HG03097 (cell line): ENCODE results near the gene ADRA2B.
"Not testable (repeated sequence)": the region's sequence is repeated elsewhere in the genome, so short reads cannot be mapped to it uniquely, and the experiment has no call there.

ENCODE experiments used
- ATAC-seq: cut with Tn5 transposase; IDR thresholded peaks from one replicate; pipeline ENCODE4 v1.9.1; 2021; ENCODE audit not compliant: unreplicated experiment, low FRiP score

ADRA2B gene

GRCh38 chr2:96071977-96072491, 44.3 kb downstream of the ADRA2B start:
- ATAC-seq, result not testable (repeated sequence)

- ATAC-seq, result not testable (repeated sequence)
Measured at GRCh38 chr2:96071087-96071976, 45.0 kb downstream of the ADRA2B start.

- ATAC-seq, result not testable (repeated sequence)
Measured at GRCh38 chr2:96070351-96070750, 46.0 kb downstream of the ADRA2B start.

- not testable (repeated sequence) for ATAC-seq
Measured at GRCh38 chr2:96069878-96070277, 46.5 kb downstream of the ADRA2B start.

- ATAC-seq, result not testable (repeated sequence)
Measured at GRCh38 chr2:96067902-96068581, 48.3 kb downstream of the ADRA2B start.

GRCh38 chr2:96067098-96067660, 49.2 kb downstream of the ADRA2B start:
- not testable (repeated sequence) for ATAC-seq

GRCh38 chr2:96066511-96066910, 49.9 kb downstream of the ADRA2B start:
- not testable (repeated sequence) for ATAC-seq

- not testable (repeated sequence) for ATAC-seq
Measured at GRCh38 chr2:96065954-96066353, 50.4 kb downstream of the ADRA2B start.

GRCh38 chr2:96065381-96065930, 50.9 kb downstream of the ADRA2B start:
- no peak for ATAC-seq

GRCh38 chr2:96064760-96065159, 51.6 kb downstream of the ADRA2B start:
- ATAC-seq, result not testable (repeated sequence)

- ATAC-seq, result not testable (repeated sequence)
Measured at GRCh38 chr2:96064047-96064675, 52.2 kb downstream of the ADRA2B start.

GRCh38 chr2:96063116-96063899, 53.1 kb downstream of the ADRA2B start:
- not testable (repeated sequence) for ATAC-seq
